ENCODE results near the gene COG5.
A peak's percentile ranks its signal among the peaks of the same experiment; 100 is the strongest.

Gene COG5

DNA sequence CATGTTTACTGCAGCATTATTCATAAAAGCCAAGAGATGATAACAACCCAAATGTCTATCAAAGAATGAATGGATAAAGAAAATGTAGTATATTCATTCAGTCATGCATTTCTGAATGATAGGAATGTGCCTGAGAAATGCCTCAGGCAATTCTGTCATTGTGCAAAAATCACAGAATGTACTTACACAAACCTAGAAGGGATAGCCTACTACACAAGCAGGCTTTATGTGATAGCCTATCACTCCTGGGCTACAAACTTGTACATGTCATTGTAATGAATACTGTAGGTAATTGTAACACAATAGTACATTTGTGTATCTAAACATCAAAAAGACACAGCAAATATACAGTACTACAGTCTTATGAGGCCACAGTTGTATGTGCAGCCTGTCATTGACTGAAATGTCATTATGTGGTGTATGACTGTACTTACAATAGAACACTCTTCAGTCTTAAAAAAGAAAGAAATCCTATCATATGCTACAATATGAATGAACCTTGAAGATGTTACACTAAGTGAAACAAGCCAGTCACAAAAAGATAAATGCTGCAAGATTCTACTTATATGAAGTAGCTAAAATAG is 235.6 kb downstream of the COG5 start:
- no peak overlapping the region for H2BK5ac ChIP-seq (ENCODE audit: low read length)
- H3K79me1 ChIP-seq (ENCODE audit: low read length): no peaks in the 10 kb centered on the region
- no peak overlapping the region for H3K56ac ChIP-seq (ENCODE audit: low read length)
- no peak overlapping the region for H3K9ac ChIP-seq (ENCODE audit: low read length)
- no peak overlapping the region for H3K4ac ChIP-seq (ENCODE audit: low read depth, low read length)
- no peak overlapping the region for H3K23ac ChIP-seq (ENCODE audit: low read length)
- no peak overlapping the region for H3K18ac ChIP-seq (ENCODE audit: low read length)
- no peaks in the 10 kb centered on the region for H3K36me3 ChIP-seq (ENCODE audit: control insufficient read depth, insufficient read depth, low read length)
- H2BK120ac ChIP-seq (ENCODE audit: low read depth, low read length): no peak overlapping the region
- DNase-seq: no peak
- H2BK15ac ChIP-seq (replicated peaks; ENCODE audit: low read depth): no peak overlapping the region
- no peak overlapping the region for H2AK5ac ChIP-seq (ENCODE audit: low read length)
- H3K4me2 ChIP-seq (ENCODE audit: low read length): no peak overlapping the region
- no peaks in the 10 kb centered on the region for H3K27me3 ChIP-seq (ENCODE audit: insufficient read depth, low read length, poor library complexity)
- H4K8ac ChIP-seq (ENCODE audit: low read depth, low read length): no peak overlapping the region
- H4K5ac ChIP-seq (ENCODE audit: low read length): no peak overlapping the region
- H3K4me1 ChIP-seq (ENCODE audit: control insufficient read depth, low read depth, low read length): no peaks in the 10 kb centered on the region
- H3K79me2 ChIP-seq (ENCODE audit: control insufficient read depth, insufficient read depth, low read length): no peaks in the 10 kb centered on the region
- H3K4me3 ChIP-seq (ENCODE audit: low read length): no peak overlapping the region
- no peak overlapping the region for H3K27ac ChIP-seq (ENCODE audit: low read depth, low read length)

DNA sequence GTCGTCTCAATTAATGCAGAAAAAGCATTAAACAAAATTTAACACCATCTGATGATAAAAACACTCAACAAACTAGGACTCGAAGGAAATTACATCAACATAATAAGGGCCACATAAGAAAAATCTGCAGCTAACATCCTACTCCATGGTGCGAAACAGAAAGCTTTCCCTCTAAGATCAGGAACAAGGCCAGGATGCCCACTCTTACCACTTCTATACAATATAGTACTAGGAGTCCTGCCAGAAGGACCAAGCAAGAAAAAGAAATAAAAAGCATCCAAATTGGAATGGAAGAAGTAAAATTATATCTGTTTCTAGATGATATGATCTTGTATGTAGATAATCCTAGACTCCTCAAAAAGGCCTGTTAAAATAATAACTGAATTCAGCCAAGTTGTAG is 237.7 kb downstream of the COG5 start:
- Histone ChIP-seq H3K79me1 (ENCODE audit: low read length) (no peaks in the 10 kb centered on the region), H3K27ac (ENCODE audit: low read depth, low read length) (no peak overlapping the region), H4K8ac (ENCODE audit: low read depth, low read length) (no peak overlapping the region), H3K56ac (ENCODE audit: low read length) (no peak overlapping the region), H2BK15ac (replicated peaks; ENCODE audit: low read depth) (no peak overlapping the region), H2BK5ac (ENCODE audit: low read length) (no peak overlapping the region), H3K23ac (ENCODE audit: low read length) (no peak overlapping the region), H3K18ac (ENCODE audit: low read length) (no peak overlapping the region), H3K9ac (ENCODE audit: low read length) (no peak overlapping the region), H3K4ac (ENCODE audit: low read depth, low read length) (no peak overlapping the region), H3K79me2 (ENCODE audit: control insufficient read depth, insufficient read depth, low read length) (no peaks in the 10 kb centered on the region), H3K36me3 (ENCODE audit: control insufficient read depth, insufficient read depth, low read length) (no peaks in the 10 kb centered on the region), H3K4me3 (ENCODE audit: low read length) (no peak overlapping the region), H2BK120ac (ENCODE audit: low read depth, low read length) (no peak overlapping the region), H3K27me3 (ENCODE audit: insufficient read depth, low read length, poor library complexity) (no peaks in the 10 kb centered on the region), H2AK5ac (ENCODE audit: low read length) (no peak overlapping the region), H3K4me2 (ENCODE audit: low read length) (no peak overlapping the region), H3K4me1 (ENCODE audit: control insufficient read depth, low read depth, low read length) (no peaks in the 10 kb centered on the region), H4K5ac (ENCODE audit: low read length) (no peak overlapping the region)
- no CpG with 5 or more reads among the region's 3 CpGs for WGBS (ENCODE audit: extremely low coverage, insufficient coverage, low lambda C conversion rate)
- DNase-seq: no peak

DNA sequence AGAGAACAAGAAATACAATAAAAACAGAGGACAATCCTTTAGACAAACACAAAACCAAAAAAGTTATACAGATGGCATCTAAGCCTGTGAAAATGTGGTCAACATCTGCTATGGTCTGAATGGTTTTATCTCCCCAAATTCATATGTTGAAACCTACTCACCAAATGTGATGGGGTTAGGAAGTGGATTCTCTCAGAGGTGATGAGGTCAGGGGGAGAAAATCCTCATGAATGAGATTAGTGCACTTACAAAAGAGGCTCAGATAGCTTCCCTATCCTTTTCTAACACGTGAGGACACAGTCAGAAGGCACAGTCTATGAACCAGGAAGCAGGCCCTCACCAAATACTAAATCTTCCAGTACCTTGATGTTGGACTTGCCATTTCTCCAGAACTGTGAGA is 241.7 kb downstream of the COG5 start:
- no peaks in the 10 kb centered on the region for H3K79me1 ChIP-seq (ENCODE audit: low read length)
- H3K79me2 ChIP-seq (ENCODE audit: control insufficient read depth, insufficient read depth, low read length): no peaks in the 10 kb centered on the region
- no peak overlapping the region for H3K27ac ChIP-seq (ENCODE audit: low read depth, low read length)
- no peak overlapping the region for H2BK120ac ChIP-seq (ENCODE audit: low read depth, low read length)
- WGBS (ENCODE audit: extremely low coverage, insufficient coverage, low lambda C conversion rate): no CpG with 5 or more reads among the region's 1 CpG
- no peaks in the 10 kb centered on the region for H3K4me1 ChIP-seq (ENCODE audit: control insufficient read depth, low read depth, low read length)
- H2AK5ac ChIP-seq (ENCODE audit: low read length): no peak overlapping the region
- no peaks in the 10 kb centered on the region for H3K36me3 ChIP-seq (ENCODE audit: control insufficient read depth, insufficient read depth, low read length)
- H4K8ac ChIP-seq (ENCODE audit: low read depth, low read length): no peak overlapping the region
- H3K4ac ChIP-seq (ENCODE audit: low read depth, low read length): no peak overlapping the region
- no peak overlapping the region for H3K9ac ChIP-seq (ENCODE audit: low read length)
- no peak overlapping the region for H4K5ac ChIP-seq (ENCODE audit: low read length)
- H3K23ac ChIP-seq (ENCODE audit: low read length): no peak overlapping the region
- no peak overlapping the region for H3K56ac ChIP-seq (ENCODE audit: low read length)
- H2BK5ac ChIP-seq (ENCODE audit: low read length): no peak overlapping the region
- no peak overlapping the region for H2BK15ac ChIP-seq (replicated peaks; ENCODE audit: low read depth)
- H3K27me3 ChIP-seq (ENCODE audit: insufficient read depth, low read length, poor library complexity): no peaks in the 10 kb centered on the region
- H3K18ac ChIP-seq (ENCODE audit: low read length): no peak overlapping the region
- no peak overlapping the region for H3K4me3 ChIP-seq (ENCODE audit: low read length)
- no peak overlapping the region for H3K4me2 ChIP-seq (ENCODE audit: low read length)
- DNase-seq: peak; percentile 59

- H4K5ac ChIP-seq (ENCODE audit: low read length): no peak overlapping the region
- H2BK15ac ChIP-seq (replicated peaks; ENCODE audit: low read depth): no peak overlapping the region
- H3K56ac ChIP-seq (ENCODE audit: low read length): no peak overlapping the region
- H3K9ac ChIP-seq (ENCODE audit: low read length): no peak overlapping the region
- H3K4me2 ChIP-seq (ENCODE audit: low read length): no peak overlapping the region
- H3K23ac ChIP-seq (ENCODE audit: low read length): no peak overlapping the region
- H3K27me3 ChIP-seq (ENCODE audit: insufficient read depth, low read length, poor library complexity): no peaks in the 10 kb centered on the region
- no peaks in the 10 kb centered on the region for H3K36me3 ChIP-seq (ENCODE audit: control insufficient read depth, insufficient read depth, low read length)
- no peak for DNase-seq
- no peaks in the 10 kb centered on the region for H3K4me1 ChIP-seq (ENCODE audit: control insufficient read depth, low read depth, low read length)
- H2BK5ac ChIP-seq (ENCODE audit: low read length): no peak overlapping the region
- no CpG with 5 or more reads among the region's 1 CpG for WGBS (ENCODE audit: extremely low coverage, insufficient coverage, low lambda C conversion rate)
- H3K79me2 ChIP-seq (ENCODE audit: control insufficient read depth, insufficient read depth, low read length): no peaks in the 10 kb centered on the region
- no peak overlapping the region for H3K4me3 ChIP-seq (ENCODE audit: low read length)
- H3K27ac ChIP-seq (ENCODE audit: low read depth, low read length): no peak overlapping the region
- no peak overlapping the region for H2AK5ac ChIP-seq (ENCODE audit: low read length)
- no peaks in the 10 kb centered on the region for H3K79me1 ChIP-seq (ENCODE audit: low read length)
- H4K8ac ChIP-seq (ENCODE audit: low read depth, low read length): no peak overlapping the region
- H3K4ac ChIP-seq (ENCODE audit: low read depth, low read length): no peak overlapping the region
- H2BK120ac ChIP-seq (ENCODE audit: low read depth, low read length): no peak overlapping the region
- no peak overlapping the region for H3K18ac ChIP-seq (ENCODE audit: low read length)
Observed at GRCh38 chr7:107321611-107322010, 242.1 kb downstream of the COG5 start.

- Histone ChIP-seq H3K36me3 (ENCODE audit: control insufficient read depth, insufficient read depth, low read length) (no peaks in the 10 kb centered on the region), H2BK15ac (replicated peaks; ENCODE audit: low read depth) (no peak overlapping the region), H3K4ac (ENCODE audit: low read depth, low read length) (no peak overlapping the region), H3K27ac (ENCODE audit: low read depth, low read length) (no peak overlapping the region), H3K18ac (ENCODE audit: low read length) (no peak overlapping the region), H3K9ac (ENCODE audit: low read length) (no peak overlapping the region), H4K8ac (ENCODE audit: low read depth, low read length) (no peak overlapping the region), H2BK120ac (ENCODE audit: low read depth, low read length) (no peak overlapping the region), H4K5ac (ENCODE audit: low read length) (no peak overlapping the region), H3K79me1 (ENCODE audit: low read length) (no peaks in the 10 kb centered on the region), H3K56ac (ENCODE audit: low read length) (no peak overlapping the region), H2AK5ac (ENCODE audit: low read length) (no peak overlapping the region), H3K4me2 (ENCODE audit: low read length) (no peak overlapping the region), H3K23ac (ENCODE audit: low read length) (no peak overlapping the region), H3K4me1 (ENCODE audit: control insufficient read depth, low read depth, low read length) (no peaks in the 10 kb centered on the region), H2BK5ac (ENCODE audit: low read length) (no peak overlapping the region), H3K27me3 (ENCODE audit: insufficient read depth, low read length, poor library complexity) (no peaks in the 10 kb centered on the region), H3K79me2 (ENCODE audit: control insufficient read depth, insufficient read depth, low read length) (no peaks in the 10 kb centered on the region), H3K4me3 (ENCODE audit: low read length) (no peak overlapping the region)
- no CpG with 5 or more reads among the region's 2 CpGs for WGBS (ENCODE audit: extremely low coverage, insufficient coverage, low lambda C conversion rate)
- DNase-seq: no peak
Observed at GRCh38 chr7:107319724-107320228, 243.9 kb downstream of the COG5 start.

- H3K4me2 ChIP-seq (ENCODE audit: low read length): no peak overlapping the region
- H3K4ac ChIP-seq (ENCODE audit: low read depth, low read length): no peak overlapping the region
- no peak overlapping the region for H3K23ac ChIP-seq (ENCODE audit: low read length)
- no peak overlapping the region for H4K5ac ChIP-seq (ENCODE audit: low read length)
- H3K27me3 ChIP-seq (ENCODE audit: insufficient read depth, low read length, poor library complexity): no peaks in the 10 kb centered on the region
- H2BK5ac ChIP-seq (ENCODE audit: low read length): no peak overlapping the region
- H2BK15ac ChIP-seq (replicated peaks; ENCODE audit: low read depth): no peak overlapping the region
- no peaks in the 10 kb centered on the region for H3K79me2 ChIP-seq (ENCODE audit: control insufficient read depth, insufficient read depth, low read length)
- WGBS (ENCODE audit: extremely low coverage, insufficient coverage, low lambda C conversion rate): no CpG with 5 or more reads among the region's 3 CpGs
- H3K9ac ChIP-seq (ENCODE audit: low read length): no peak overlapping the region
- no peak overlapping the region for H3K18ac ChIP-seq (ENCODE audit: low read length)
- H3K56ac ChIP-seq (ENCODE audit: low read length): no peak overlapping the region
- no peak overlapping the region for H3K27ac ChIP-seq (ENCODE audit: low read depth, low read length)
- H3K4me1 ChIP-seq (ENCODE audit: control insufficient read depth, low read depth, low read length): no peaks in the 10 kb centered on the region
- H2BK120ac ChIP-seq (ENCODE audit: low read depth, low read length): no peak overlapping the region
- H3K4me3 ChIP-seq (ENCODE audit: low read length): no peak overlapping the region
- DNase-seq: no peak
- H3K79me1 ChIP-seq (ENCODE audit: low read length): no peaks in the 10 kb centered on the region
- H4K8ac ChIP-seq (ENCODE audit: low read depth, low read length): no peak overlapping the region
- no peaks in the 10 kb centered on the region for H3K36me3 ChIP-seq (ENCODE audit: control insufficient read depth, insufficient read depth, low read length)
- no peak overlapping the region for H2AK5ac ChIP-seq (ENCODE audit: low read length)
Observed at GRCh38 chr7:107318523-107319160, 245.1 kb downstream of the COG5 start.

Measured in mesendoderm (in vitro differentiated cells).